GF-D8 (cell line): Measurements from ENCODE around the gene RECQL.

Source experiments
- DNase-seq: peaks from one replicate; lab custom pipeline; 2025; lab: John Stamatoyannopoulos, UW

Gene RECQL, protein sequence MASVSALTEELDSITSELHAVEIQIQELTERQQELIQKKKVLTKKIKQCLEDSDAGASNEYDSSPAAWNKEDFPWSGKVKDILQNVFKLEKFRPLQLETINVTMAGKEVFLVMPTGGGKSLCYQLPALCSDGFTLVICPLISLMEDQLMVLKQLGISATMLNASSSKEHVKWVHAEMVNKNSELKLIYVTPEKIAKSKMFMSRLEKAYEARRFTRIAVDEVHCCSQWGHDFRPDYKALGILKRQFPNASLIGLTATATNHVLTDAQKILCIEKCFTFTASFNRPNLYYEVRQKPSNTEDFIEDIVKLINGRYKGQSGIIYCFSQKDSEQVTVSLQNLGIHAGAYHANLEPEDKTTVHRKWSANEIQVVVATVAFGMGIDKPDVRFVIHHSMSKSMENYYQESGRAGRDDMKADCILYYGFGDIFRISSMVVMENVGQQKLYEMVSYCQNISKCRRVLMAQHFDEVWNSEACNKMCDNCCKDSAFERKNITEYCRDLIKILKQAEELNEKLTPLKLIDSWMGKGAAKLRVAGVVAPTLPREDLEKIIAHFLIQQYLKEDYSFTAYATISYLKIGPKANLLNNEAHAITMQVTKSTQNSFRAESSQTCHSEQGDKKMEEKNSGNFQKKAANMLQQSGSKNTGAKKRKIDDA

DNA sequence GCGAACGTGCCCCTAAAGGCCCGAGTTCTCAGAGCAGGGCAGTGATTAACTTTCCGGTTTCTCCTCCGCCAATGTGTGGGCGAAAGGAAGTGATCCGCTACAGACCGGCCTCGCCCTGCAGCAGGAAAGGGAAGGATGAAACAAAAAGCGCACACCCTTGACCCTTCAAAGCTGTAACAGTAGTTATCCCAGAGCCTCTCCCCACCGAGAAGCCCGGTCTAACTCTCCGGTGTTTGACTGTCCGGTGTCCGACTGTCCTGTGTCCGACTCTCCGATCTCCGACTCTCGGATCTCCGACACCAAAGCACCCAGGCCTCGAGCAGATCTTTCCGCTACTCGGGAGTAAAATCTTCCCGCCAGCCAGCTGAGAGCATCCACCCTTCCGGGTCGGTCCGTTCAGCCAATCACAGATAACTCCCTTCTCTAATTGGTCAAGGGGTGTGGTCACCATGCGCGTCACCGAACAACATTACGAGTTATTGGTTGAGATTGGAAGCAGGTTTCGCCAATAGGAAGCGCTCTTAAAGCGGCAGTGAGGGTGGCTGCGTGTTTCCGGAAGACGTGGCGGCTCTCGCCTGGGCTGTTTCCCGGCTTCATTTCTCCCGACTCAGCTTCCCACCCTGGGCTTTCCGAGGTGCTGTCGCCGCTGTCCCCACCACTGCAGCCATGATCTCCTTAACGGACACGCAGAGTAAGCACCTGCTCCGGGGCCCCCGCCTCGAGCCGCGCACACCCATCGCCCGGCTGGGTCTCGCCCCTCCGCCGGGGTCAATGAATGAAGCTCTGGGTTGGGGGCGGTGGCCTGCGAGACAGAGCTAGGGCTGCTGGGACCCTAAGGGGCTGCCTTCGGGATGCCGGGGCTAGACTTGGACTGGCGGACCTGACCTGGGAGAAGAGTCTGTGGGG lies at the start of gene RECQL, which contains the start of gene GOLT1B:
Gene RECQL, minus strand, starts transcription at position 378 of the 906 bp plus-strand sequence. CDS start 2,065 bp downstream, outside the sequence.
Gene GOLT1B, plus strand, starts transcription at position 532 of the 906 bp plus-strand sequence. Its CDS starts 135 bp downstream, at position 667.
- peak; percentile 80 for DNase-seq

DNA sequence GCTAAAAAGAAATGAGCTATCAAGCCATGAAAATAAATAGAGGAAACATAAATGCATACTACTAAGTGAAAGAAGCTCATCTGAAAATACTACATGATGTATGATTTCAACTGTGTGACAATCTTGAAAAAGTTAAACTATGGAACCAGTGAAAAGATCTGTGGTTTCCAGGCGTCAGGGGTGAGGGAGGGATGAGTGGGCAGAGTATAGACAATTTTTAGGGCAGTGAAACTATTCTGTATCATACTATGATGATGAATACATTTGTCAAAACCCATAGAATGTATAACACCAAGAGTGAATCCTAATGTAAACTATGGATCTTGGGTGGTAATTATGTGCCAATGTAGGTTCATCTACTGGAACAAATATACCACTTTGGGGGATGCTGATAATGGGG lies 46.0 kb upstream of the RECQL start:
- no peak for DNase-seq

DNA sequence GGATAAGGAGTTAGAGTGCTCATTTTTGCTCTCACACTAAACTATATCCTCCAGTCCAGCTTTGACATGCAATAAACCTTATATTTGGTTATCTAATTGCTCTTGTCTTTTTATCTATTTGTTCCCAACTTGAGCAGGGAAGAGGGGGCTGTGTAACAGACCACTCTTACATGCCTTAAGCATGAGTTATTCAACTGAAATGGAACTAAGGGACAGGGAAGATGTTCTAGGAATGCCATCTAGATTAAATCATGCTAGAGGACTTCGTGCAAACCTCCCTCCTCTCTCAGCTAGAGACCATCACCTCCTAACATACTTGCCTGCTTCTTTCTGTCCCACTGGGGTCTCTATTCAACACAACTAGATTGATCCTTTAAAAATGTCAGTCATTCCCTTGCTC lies 45.3 kb upstream of the RECQL start:
- no peak for DNase-seq

DNA sequence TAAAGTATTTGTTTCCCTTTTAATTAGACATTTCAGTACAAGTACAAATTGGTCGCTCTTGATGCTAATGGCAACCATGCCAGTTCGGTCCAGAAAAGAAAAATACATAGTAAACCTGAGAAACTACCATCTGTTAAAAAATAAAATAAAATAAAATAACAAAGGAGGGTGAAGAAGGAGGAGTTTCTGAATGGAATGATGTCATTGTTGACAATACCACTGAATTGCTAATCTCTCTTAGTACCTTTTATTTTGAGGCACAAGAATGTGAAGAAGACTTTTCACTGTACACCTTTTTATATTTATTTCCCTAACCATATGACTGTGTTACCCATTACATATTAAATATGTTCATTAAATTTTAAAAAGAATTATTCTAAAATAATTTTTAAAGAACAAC lies 44.1 kb upstream of the RECQL start:
- DNase-seq: no peak

DNA sequence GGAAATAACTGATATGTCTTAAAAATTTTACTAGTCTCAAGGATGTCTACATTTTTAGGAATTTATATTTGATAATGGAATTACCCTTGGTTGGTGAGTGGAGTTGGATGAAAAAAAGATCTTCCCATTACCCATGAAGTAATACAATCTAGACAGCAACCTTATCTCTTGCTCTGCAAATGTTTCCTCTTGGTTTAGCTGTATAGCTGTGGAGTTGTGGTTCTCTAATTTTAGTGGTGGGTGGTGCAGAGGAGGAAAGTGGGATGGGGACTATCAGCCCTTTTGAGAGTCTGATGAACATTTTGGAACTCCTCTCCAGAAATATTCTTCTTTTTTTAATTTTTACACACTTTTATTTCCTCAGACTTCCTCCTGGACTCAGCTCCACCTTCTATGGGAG lies 41.7 kb upstream of the RECQL start:
- no peak for DNase-seq

DNA sequence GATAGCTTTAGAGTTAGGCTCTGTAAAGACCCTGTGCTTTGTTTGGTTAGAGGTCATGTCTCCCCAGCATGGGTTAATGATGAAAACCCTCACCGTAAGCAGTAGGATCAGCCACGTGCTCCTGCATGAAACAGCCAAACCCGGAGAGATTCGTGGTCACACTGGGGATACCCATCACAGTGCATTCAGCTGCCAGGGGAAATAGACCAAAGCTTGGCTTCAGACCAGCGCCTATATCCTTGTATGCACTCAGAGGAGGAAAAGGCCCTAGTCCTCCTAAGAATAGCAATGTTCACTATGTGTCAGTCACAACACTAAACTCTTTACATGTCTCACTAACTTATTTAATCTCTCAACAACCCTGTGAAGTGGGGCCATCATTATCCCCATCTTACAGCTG lies 41.0 kb upstream of the RECQL start:
- no peak for DNase-seq

DNA sequence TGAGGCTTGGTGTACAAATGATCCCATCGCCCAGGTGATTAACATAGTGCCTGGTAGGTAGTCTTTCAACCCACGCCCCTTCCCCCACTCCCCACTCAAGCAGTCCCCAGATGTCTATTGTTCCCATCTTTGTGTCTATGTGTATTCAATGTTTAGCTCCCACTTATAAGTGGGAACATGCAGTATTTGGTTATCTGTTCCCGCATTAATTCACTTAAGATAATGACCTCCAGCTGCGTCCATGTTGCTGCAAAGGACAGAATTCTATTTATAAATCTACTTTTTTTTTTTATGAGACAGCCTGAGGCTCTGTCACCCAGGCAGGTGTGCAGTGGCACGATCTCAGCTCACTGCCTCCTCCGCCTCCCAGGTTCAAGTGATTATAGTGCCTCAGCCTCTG lies 40.3 kb upstream of the RECQL start:
- no peak for DNase-seq

DNA sequence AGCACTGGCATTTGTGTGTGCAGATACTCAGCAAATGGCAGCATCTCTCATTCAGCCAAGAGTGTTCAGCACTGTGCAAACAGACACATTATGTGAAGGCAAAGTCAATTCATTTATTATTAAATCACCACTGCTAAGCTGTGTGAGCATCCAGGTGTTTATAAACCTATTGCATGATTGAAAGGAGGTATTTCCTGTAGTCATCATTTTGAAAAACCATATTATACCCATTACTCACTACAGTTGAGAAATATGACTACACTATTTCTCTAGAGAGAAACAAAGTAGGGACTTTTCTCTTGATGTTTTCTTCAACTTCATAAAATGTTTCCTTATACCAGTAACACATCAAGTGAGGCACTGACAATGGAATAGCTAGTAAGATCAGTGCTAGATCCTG lies 38.4 kb upstream of the RECQL start:
- no peak for DNase-seq

DNA sequence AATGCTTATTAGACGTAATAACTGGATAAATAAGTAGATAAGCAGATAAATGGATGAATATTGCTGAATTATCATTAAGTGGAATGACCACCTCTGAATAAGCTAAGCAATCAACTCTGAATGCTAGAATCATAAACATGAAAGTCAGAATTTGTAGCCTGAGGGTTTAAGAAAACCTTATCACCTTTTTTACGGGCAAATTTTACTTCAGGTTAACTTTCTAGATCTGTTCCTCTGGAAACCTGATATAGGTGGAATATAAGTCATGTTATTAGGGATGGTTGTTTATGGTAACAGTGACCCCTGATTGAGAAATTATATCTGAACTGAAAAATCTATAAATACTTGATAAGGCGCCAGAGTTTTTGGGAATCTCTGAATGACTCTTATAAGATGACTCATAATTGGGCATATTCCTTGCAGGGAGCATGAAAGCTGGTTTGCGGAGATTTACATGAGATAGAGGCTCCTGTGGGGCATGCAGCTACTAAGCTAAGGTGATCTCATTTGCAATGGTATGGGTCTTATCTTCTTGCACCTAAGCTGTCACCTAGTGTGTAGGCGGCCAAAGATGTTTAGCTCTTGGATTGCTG lies 36.7 kb upstream of the RECQL start:
- DNase-seq: no peak

DNA sequence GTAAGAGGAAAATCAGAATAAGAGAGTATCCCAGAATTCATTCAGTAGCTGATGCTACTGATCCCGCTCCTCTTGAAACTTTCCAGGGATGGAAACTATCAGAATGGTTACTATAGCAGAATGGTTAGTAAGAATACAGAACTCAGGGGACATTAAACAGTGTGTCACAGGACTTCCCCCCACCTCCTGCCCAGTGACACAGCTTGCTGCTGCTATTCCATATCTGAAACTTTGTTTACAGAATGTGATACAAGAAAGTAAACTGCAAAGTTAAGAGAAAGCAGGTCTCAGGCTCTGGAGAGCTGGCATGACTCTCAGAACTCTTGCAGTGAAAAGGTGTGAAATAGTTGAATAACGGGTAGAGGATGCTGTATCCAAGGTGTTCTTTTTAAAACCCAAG lies 28.0 kb upstream of the RECQL start:
- DNase-seq: no peak

DNA sequence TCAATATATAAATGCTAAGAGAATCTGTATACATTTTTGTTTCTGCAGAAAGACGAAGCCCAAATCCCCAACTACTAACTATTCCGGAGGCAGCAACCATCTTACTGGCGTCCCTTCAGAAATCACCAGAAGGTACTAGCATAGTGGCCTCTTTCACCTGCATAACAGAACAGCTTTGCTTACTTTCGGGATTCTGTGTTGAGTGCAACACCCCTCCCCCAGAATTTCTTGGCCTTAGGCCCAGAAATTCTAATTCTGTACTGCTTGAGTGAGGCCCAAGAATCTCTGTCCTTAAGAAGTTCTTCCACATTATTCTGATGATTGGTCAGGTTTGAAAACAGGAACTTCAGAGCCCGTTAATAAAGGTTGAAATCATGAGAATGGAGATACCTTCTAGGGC lies 27.5 kb upstream of the RECQL start:
- DNase-seq: no peak

DNA sequence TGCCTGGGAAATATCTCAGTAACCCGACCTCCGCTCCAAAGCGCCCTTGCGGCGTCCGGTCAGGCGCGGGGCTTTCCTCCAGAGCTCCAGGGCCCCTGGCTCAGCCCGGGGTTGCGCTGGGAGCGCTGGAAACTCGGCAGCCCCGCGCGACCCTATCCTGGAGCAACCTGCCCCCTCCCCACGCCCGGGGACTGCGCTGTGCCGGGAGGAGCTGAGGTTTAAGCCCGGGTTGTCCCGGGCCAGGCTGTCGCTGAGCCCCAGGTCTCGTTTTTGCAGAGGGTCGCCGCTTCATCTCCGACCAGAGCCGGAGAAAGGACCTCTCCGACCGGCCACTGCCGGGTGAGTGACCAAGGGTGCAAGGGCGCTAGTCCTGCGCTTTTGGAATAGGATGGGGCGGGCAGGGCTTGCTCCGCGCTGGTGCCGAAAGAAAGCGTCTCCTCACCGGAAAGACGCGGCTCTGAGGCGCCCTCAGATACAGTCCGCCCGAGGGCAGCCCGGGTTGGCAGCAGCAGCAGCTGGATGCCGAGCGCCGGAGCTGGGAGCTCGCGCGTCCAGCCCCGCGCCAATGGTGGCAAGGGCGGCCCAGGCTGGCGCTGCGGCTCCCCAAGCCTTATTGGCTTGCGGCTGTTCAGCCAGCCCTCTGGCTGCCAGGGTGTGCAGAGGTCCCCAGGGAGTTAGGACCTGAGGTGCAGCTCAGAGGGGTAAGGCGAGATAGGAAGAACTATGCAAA lies 26.2 kb upstream of the RECQL start:
- DNase-seq: no peak

DNA sequence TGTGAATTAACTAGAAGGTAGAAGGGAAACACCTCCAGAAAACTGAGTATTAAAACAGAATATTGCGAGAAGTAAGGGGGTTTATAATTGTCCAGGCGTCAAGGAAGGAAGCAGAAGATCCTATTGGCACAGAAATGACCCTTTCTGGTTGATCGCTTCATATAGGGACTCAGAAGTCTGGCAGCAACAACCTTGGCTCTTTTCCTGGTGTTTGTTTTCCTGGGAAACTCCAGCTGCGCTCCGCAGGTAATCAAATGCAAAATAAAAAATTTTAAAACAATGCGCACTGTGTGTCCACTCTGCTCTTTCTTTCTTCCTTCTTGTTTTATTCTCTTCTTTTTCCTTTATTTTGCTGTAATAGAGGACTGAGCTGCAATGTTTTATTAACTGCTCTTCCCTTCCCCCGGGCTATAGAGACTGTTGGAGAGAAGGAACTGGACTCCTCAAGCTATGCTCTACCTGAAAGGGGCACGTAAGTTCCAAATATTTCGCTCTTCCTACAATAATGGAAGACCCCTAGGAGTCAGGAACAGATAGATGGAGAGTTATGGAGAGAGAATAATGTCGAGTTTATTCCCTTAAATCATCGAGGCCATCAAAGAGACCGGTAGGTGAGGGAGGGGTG lies 25.4 kb upstream of the RECQL start:
- no peak for DNase-seq

DNA sequence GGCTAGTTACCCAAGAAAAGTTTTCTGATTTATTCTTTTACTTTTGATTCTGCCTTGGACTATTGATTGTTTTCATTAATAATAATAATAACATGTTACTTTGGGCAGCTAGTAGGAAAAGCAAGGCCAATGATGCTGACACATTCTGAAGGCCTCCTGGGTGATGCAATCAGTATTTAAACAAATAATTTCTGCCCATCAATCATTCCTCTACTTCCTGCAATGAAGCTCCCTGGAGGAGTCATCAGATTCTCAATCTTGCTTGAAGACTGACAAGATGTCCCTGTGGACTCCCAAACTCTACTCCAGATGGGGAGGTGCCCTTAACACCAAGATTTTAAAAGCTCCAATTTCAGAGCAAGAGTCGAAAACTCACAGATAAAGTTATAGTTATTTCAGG lies 24.6 kb upstream of the RECQL start, which contains the start of gene SPX:
Gene SPX, plus strand, starts transcription at position 244 of the 400 bp plus-strand sequence. CDS start 177 bp downstream, outside the sequence.
- no peak for DNase-seq

DNA sequence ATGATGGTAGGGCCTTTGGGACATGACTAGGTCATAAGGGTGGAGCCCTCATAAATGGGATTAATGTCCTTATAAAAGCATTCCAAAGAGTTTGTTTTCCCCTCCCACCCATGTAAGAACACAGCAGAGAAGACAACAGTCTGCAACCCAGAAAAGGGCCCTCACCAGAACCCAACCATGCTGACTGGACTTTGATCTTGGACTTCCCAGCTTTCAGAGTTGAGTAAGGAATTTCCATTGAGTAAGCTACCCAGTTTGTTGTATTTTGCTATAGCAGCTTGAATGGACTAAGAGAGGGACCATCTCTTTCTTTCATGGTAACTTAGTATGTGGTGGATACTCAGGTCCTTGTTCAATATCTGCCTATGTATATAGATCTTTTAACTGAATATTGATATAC lies 21.7 kb upstream of the RECQL start:
- no peak for DNase-seq

DNA sequence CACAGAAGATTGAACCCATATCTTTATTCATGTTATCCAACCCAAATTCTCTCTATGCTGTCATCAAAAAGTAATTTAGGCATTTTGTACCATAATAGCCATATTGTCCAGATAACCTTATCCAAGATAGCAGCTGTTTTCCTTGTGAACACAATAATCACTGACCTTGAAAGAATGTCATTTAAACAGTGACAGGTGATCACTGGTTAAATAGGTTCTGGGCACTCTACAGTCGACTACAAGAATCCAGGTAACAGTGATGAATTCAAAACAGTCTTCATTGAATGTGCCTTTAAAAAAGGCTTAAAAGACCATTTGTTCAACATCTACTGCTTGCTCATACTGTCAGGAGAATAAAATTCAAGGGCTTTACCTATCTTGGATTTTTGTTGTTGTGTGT lies 20.1 kb upstream of the RECQL start:
- no peak for DNase-seq

DNA sequence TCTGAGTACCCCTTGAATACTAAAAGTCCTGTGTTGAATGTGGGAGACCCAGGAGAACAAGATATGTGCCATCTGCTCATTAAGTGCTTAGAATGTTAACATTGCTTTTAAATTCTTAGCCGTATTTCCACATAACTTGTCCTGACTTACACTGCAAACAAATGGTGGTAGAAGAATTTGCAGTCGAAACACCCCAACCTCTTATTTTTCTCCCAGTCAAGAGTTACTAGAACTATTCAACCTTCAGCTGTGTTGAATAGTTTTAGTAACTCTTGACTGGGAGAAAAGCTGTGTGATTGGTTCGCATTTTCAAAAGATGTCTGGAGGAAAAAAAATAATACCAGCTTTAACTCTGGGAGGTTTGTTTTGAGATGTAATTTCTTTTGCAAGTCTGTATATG lies 17.0 kb upstream of the RECQL start:
- DNase-seq: no peak

DNA sequence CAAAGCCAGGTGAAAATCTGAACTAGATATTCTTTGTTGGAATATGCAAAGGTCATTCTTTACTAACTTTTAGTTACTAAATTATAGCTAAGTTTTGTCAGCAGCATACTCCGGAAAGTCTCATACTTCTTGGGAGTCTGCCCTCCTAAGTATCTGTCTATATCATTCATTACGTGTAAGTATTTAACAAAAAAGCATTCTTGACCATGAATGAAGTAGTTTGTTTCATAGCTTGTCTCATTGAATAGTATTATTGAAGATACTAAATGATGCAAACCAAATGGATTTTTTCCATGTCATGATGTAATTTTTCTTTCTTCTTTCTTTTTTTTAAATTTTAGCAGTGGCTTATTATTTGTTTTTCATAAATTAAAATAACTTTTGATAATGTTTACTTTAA lies 14.8 kb upstream of the RECQL start:
- DNase-seq: no peak

DNA sequence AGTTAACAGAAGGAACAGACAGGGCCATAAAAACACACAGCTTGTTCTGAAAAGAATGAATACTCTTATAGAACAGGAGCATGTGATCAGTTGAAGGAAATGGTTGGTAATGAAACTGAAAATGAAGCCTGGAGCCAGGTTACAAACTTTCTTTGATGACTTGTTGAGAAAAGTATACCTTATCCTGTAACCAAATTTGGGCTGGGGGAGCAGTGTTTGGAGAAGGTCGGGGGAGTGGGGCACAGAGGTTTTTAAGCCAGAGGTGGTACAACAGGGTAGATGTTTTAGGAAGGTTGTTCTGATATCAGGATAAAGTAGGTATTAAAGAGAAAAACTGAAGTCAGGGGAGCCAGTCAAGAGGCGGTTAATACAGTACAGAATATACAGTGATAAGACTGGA lies 8.3 kb upstream of the RECQL start:
- no peak for DNase-seq

DNA sequence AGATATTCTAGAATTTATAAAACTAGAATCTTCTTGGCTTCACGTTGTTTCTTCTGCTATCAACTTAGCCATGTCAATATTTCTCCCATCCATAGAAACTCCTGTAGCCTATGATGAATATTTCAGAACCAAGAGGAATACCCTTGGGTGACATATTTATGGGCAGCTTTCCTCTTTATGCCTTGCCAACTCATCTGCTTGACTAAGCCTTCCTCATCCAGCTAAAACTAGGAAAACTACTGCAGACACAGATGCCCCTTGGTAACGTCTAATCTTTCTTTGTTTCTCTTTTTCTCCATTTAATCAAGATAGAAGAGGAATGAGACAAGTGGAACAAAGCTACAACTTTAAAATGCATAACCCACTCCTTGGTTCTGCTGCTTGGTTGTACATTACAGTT lies 6.4 kb upstream of the RECQL start:
- no peak for DNase-seq

DNA sequence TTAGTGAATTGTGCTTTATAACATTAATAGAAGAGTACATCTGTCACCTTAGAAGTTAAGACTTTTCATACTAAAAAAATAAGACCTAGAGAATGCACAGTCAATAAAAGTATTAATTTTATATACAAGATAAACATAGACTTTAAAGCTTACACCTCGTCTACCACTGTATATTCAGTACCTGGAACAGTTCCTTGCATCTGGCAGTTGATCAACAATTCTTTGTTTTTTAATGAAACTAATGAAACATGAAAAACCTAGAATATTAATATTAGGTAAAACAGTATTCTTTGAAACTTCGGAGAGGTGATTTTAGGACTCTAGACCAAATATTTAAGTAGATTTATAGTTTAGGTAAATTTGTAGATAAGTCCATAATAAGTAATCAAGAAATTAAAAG lies 4.5 kb upstream of the RECQL start:
- DNase-seq: no peak
